MM.1S (cell line): ENCODE measurements around the gene MPZL2.
A peak's percentile ranks its signal among the peaks of the same experiment; 100 is the strongest.

ENCODE experiments used
- DNase-seq: peaks from one replicate; pipeline ENCODE4 v3.0.0-alpha.2; 2015
- H2AFZ ChIP-seq: fragments of 300-600 bp; sonication (generic); 2 replicates; pipeline ENCODE4 v1.6.0; 2016; ENCODE audit warnings: antibody characterized with exemption, low read length
- H3F3A ChIP-seq: fragments of 300-600 bp; sonication (generic); 2 replicates; pipeline ENCODE4 v1.6.1; 2016; ENCODE audit warnings: mild to moderate bottlenecking, antibody characterized with exemption, low read length, moderate library complexity, mixed read lengths; ENCODE audit not compliant: insufficient read depth
- H3K27ac ChIP-seq: fragments of 300-600 bp; sonication (generic); 2 replicates; pipeline ENCODE4 v1.5.1; 2016; ENCODE audit warnings: mild to moderate bottlenecking, low read length
- H3K27me3 ChIP-seq: fragments of 300-600 bp; sonication (generic); replicated peaks from 2 replicates; pipeline ENCODE4 v1.6.0; 2016; ENCODE audit warnings: low read length; ENCODE audit not compliant: insufficient read depth
- H3K36me3 ChIP-seq: fragments of 300-600 bp; sonication (generic); replicated peaks from 2 replicates; pipeline ENCODE4 v1.6.1; 2016; ENCODE audit warnings: mild to moderate bottlenecking, low read length, mixed read lengths; ENCODE audit not compliant: insufficient read depth
- H3K4me1 ChIP-seq: fragments of 300-600 bp; sonication (generic); 2 replicates; pipeline ENCODE4 v1.6.1; 2016; ENCODE audit warnings: low read length, mixed read lengths
- H3K4me2 ChIP-seq: fragments of 300-600 bp; sonication (generic); 2 replicates; pipeline ENCODE4 v1.6.0; 2016; ENCODE audit warnings: low read depth, low read length
- H3K4me3 ChIP-seq: fragments of 300-600 bp; sonication (generic); 2 replicates; pipeline ENCODE4 v1.5.1; 2016; ENCODE audit warnings: low read length, mixed read lengths
- H3K79me2 ChIP-seq: fragments of 300-600 bp; sonication (generic); 2 replicates; pipeline ENCODE4 v1.6.1; 2016; ENCODE audit warnings: mixed run types, low read length, mixed read lengths
- H3K9ac ChIP-seq: fragments of 300-600 bp; sonication (generic); 2 replicates; pipeline ENCODE4 v1.6.1; 2016; ENCODE audit warnings: low read length, mixed read lengths
- H3K9me2 ChIP-seq: fragments of 300-600 bp; sonication (generic); replicated peaks from 2 replicates; pipeline ENCODE4 v1.6.1; 2016; ENCODE audit warnings: mild to moderate bottlenecking, low read length, mixed read lengths; ENCODE audit not compliant: insufficient read depth
- H3K9me3 ChIP-seq: fragments of 300-600 bp; sonication (generic); replicated peaks from 2 replicates; pipeline ENCODE4 v1.6.1; 2016; ENCODE audit warnings: mild to moderate bottlenecking, low read length, mixed read lengths; ENCODE audit not compliant: insufficient read depth
- H4K20me1 ChIP-seq: fragments of 300-600 bp; sonication (generic); 2 replicates; pipeline ENCODE4 v1.6.1; 2016; ENCODE audit warnings: mild to moderate bottlenecking, low read length, moderate library complexity, mixed read lengths; ENCODE audit not compliant: insufficient read depth
- EZH2 ChIP-seq: fragments of 300-600 bp; sonication (generic); optimal IDR thresholded peaks from 2 replicates; pipeline ENCODE3; 2017; ENCODE audit warnings: low read depth, mild to moderate bottlenecking, antibody characterized with exemption, low read length, mixed read lengths
- EZH2phosphoT487 ChIP-seq: fragments of 300-600 bp; sonication (generic); IDR thresholded peaks from 2 replicates; pipeline ENCODE4 v1.6.1; 2018; ENCODE audit warnings: antibody characterized with exemption, low read length
- TF ChIP-seq, protein P1 (sequence below): fragments of 300-600 bp; sonication (generic); IDR thresholded peaks from 2 replicates; pipeline ENCODE4 v1.5.1; 2016; ENCODE audit warnings: antibody characterized with exemption, low read length, mixed read lengths

MPZL2 gene

GRCh38 chr11:118294053-118294452 is 30.0 kb upstream of the MPZL2 start:
- no peak overlapping the region for H3K9ac ChIP-seq
- H3F3A ChIP-seq = no peaks in the 10 kb centered on the region
- H3K27me3 ChIP-seq = no peaks in the 10 kb centered on the region
- no peaks in the 10 kb centered on the region for H4K20me1 ChIP-seq
- H3K27ac ChIP-seq = no peak overlapping the region
- TF ChIP-seq EZH2phosphoT487 (no peak), EZH2 (no peak)
- TF ChIP-seq, protein P1, sequence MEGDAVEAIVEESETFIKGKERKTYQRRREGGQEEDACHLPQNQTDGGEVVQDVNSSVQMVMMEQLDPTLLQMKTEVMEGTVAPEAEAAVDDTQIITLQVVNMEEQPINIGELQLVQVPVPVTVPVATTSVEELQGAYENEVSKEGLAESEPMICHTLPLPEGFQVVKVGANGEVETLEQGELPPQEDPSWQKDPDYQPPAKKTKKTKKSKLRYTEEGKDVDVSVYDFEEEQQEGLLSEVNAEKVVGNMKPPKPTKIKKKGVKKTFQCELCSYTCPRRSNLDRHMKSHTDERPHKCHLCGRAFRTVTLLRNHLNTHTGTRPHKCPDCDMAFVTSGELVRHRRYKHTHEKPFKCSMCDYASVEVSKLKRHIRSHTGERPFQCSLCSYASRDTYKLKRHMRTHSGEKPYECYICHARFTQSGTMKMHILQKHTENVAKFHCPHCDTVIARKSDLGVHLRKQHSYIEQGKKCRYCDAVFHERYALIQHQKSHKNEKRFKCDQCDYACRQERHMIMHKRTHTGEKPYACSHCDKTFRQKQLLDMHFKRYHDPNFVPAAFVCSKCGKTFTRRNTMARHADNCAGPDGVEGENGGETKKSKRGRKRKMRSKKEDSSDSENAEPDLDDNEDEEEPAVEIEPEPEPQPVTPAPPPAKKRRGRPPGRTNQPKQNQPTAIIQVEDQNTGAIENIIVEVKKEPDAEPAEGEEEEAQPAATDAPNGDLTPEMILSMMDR = no peak
- no peaks in the 10 kb centered on the region for H3K79me2 ChIP-seq
- H3K9me3 ChIP-seq = no peaks in the 10 kb centered on the region
- H3K9me2 ChIP-seq = no peaks in the 10 kb centered on the region
- H3K4me1 ChIP-seq = no peaks in the 10 kb centered on the region
- no peak overlapping the region for H2AFZ ChIP-seq
- no peak overlapping the region for H3K4me3 ChIP-seq
- DNase-seq = no peak
- H3K36me3 ChIP-seq = no peaks in the 10 kb centered on the region
- H3K4me2 ChIP-seq = no peak overlapping the region

GRCh38 chr11:118291477-118292135 is 27.5 kb upstream of the MPZL2 start:
- Histone ChIP-seq H3K36me3 (no peaks in the 10 kb centered on the region), H3K4me2 (no peak overlapping the region), H2AFZ (no peak overlapping the region)

GRCh38 chr11:118290923-118291322 is 26.8 kb upstream of the MPZL2 start:
- no peak for DNase-seq
- H3F3A ChIP-seq = no peaks in the 10 kb centered on the region
- no peaks in the 10 kb centered on the region for H3K9me2 ChIP-seq
- no peaks in the 10 kb centered on the region for H3K4me1 ChIP-seq
- H3K9ac ChIP-seq = no peak overlapping the region
- H3K36me3 ChIP-seq = no peaks in the 10 kb centered on the region
- H4K20me1 ChIP-seq = no peaks in the 10 kb centered on the region
- H3K4me2 ChIP-seq = no peak overlapping the region
- H3K4me3 ChIP-seq = no peak overlapping the region
- no peak overlapping the region for H3K27ac ChIP-seq
- H3K9me3 ChIP-seq = no peaks in the 10 kb centered on the region
- TF ChIP-seq EZH2phosphoT487 = no peak
- TF ChIP-seq, protein P1 = peak; percentile 25
- no peaks in the 10 kb centered on the region for H3K27me3 ChIP-seq
- H2AFZ ChIP-seq = no peak overlapping the region
- no peaks in the 10 kb centered on the region for H3K79me2 ChIP-seq

More at GRCh38 chr11:118291477-118292135, 27.5 kb upstream of the MPZL2 start:
- no peak overlapping the region for H3K9ac ChIP-seq
- no peak for DNase-seq
- H3K27me3 ChIP-seq = no peaks in the 10 kb centered on the region
- no peaks in the 10 kb centered on the region for H3K4me1 ChIP-seq
- H3F3A ChIP-seq = no peaks in the 10 kb centered on the region
- H3K9me2 ChIP-seq = no peaks in the 10 kb centered on the region
- H3K4me3 ChIP-seq = no peak overlapping the region
- TF ChIP-seq EZH2phosphoT487 (no peak), EZH2 (no peak)
- TF ChIP-seq, protein P1 = no peak
- no peaks in the 10 kb centered on the region for H4K20me1 ChIP-seq
- no peaks in the 10 kb centered on the region for H3K79me2 ChIP-seq
- H3K9me3 ChIP-seq = no peaks in the 10 kb centered on the region
- no peak overlapping the region for H3K27ac ChIP-seq
